SK-N-SH treated with all-trans-retinoic acid at 6 μM for 48 hours (cell line): ENCODE measurements around the gene REXO1.

Experiments used
- ATAC-seq: fragments of 200-7000 bp; cut with Tn5 transposase; 3 replicates; pipeline ENCODE4 v1.9.1; 2020; ENCODE audit warnings: mild to moderate bottlenecking, moderate library complexity
- ARNTL ChIP-seq: fragments of 450-650 bp; formaldehyde crosslinking; IDR thresholded peaks from 2 replicates; pipeline ENCODE4 v1.5.0; 2020; ENCODE audit warnings: low read depth, mild to moderate bottlenecking, moderate library complexity, borderline replicate concordance
- BACH2 ChIP-seq: fragments of 250-450 bp; sonication (Bioruptor Pico); IDR thresholded peaks from 2 replicates; pipeline ENCODE4 v1.9.0; 2021; ENCODE audit warnings: mild to moderate bottlenecking, borderline replicate concordance
- CSDC2 ChIP-seq: fragments of 250-450 bp; sonication (Bioruptor Pico); IDR thresholded peaks from 2 replicates; pipeline ENCODE4 v1.5.0; 2020; ENCODE audit warnings: mild to moderate bottlenecking, moderate library complexity
- ESRRG ChIP-seq: fragments of 250-450 bp; sonication (Bioruptor Pico); IDR thresholded peaks from 2 replicates; pipeline ENCODE4 v1.6.1; 2021; ENCODE audit warnings: mild to moderate bottlenecking
- GLIS3 ChIP-seq: fragments of 250-450 bp; sonication (Bioruptor Pico); IDR thresholded peaks from 2 replicates; pipeline ENCODE4 v1.5.0; 2020; ENCODE audit warnings: mild to moderate bottlenecking, moderate library complexity
- ISL1 ChIP-seq: fragments of 250-450 bp; sonication (Bioruptor Pico); IDR thresholded peaks from 2 replicates; pipeline ENCODE4 v2.1.2; 2022; ENCODE audit warnings: mild to moderate bottlenecking, moderate library complexity
- OSR1 ChIP-seq: fragments of 250-450 bp; sonication (Bioruptor Pico); IDR thresholded peaks from 2 replicates; pipeline ENCODE4 v1.8.0; 2022; ENCODE audit warnings: moderate library complexity, mild to moderate bottlenecking, inconsistent platforms
- PPARA ChIP-seq: fragments of 250-450 bp; sonication (Bioruptor Pico); IDR thresholded peaks from 2 replicates; pipeline ENCODE4 v1.5.0; 2020; ENCODE audit warnings: mild to moderate bottlenecking, borderline replicate concordance
- RARB ChIP-seq: fragments of 250-450 bp; sonication (Bioruptor Pico); IDR thresholded peaks from 2 replicates; pipeline ENCODE4 v1.8.0; 2021; ENCODE audit warnings: mild to moderate bottlenecking, moderate library complexity
- SNAI2 ChIP-seq: fragments of 250-450 bp; sonication (Bioruptor Pico); IDR thresholded peaks from 2 replicates; pipeline ENCODE4 v1.5.0; 2020; ENCODE audit warnings: mild to moderate bottlenecking, moderate library complexity
- TCF4 ChIP-seq: fragments of 250-450 bp; sonication (Bioruptor Pico); IDR thresholded peaks from 2 replicates; pipeline ENCODE4 v1.8.0; 2021; ENCODE audit warnings: mild to moderate bottlenecking, moderate library complexity, borderline replicate concordance
- TOX ChIP-seq: fragments of 250-450 bp; sonication (Bioruptor Pico); IDR thresholded peaks from 2 replicates; pipeline ENCODE4 v1.8.0; 2021; ENCODE audit warnings: mild to moderate bottlenecking, moderate library complexity, borderline replicate concordance
- TSHZ2 ChIP-seq: fragments of 250-450 bp; sonication (Bioruptor Pico); IDR thresholded peaks from 2 replicates; pipeline ENCODE4 v1.5.0; 2020; ENCODE audit warnings: mild to moderate bottlenecking, moderate library complexity
- ZC3H10 ChIP-seq: fragments of 250-450 bp; sonication (Bioruptor Pico); IDR thresholded peaks from 2 replicates; pipeline ENCODE4 v1.5.1; 2021; ENCODE audit warnings: mild to moderate bottlenecking, moderate library complexity
- ZFP3 ChIP-seq: fragments of 250-450 bp; sonication (Bioruptor Pico); IDR thresholded peaks from 2 replicates; pipeline ENCODE4 v1.5.0; 2020; ENCODE audit warnings: mild to moderate bottlenecking, moderate library complexity
- ZFP30 ChIP-seq: fragments of 450-650 bp; formaldehyde crosslinking; IDR thresholded peaks from 2 replicates; pipeline ENCODE4 v1.5.0; 2022; ENCODE audit warnings: mild to moderate bottlenecking, moderate library complexity
- ZNF565 ChIP-seq: fragments of 450-650 bp; formaldehyde crosslinking; conservative IDR thresholded peaks from 2 replicates; pipeline ENCODE4 v1.5.0; 2020; ENCODE audit warnings: low read depth, mild to moderate bottlenecking, moderate library complexity
- ZNF70 ChIP-seq: fragments of 450-650 bp; formaldehyde crosslinking; IDR thresholded peaks from 2 replicates; pipeline ENCODE4 v1.5.0; 2020; ENCODE audit warnings: mild to moderate bottlenecking, moderate library complexity
- ZNF8 ChIP-seq: fragments of 450-650 bp; formaldehyde crosslinking; IDR thresholded peaks from 2 replicates; pipeline ENCODE4 v1.5.0; 2020; ENCODE audit warnings: mild to moderate bottlenecking, moderate library complexity
- TF ChIP-seq, protein P1 (sequence below): fragments of 250-450 bp; sonication (Bioruptor Pico); IDR thresholded peaks from 2 replicates; pipeline ENCODE4 v1.5.1; 2021; ENCODE audit warnings: mild to moderate bottlenecking, moderate library complexity
- TF ChIP-seq, protein P2 (sequence below): fragments of 250-450 bp; sonication (Bioruptor Pico); IDR thresholded peaks from 2 replicates; pipeline ENCODE4 v1.8.0; 2021; ENCODE audit warnings: low read depth, mild to moderate bottlenecking, moderate library complexity, borderline replicate concordance
- TF ChIP-seq, protein P3 (sequence below): fragments of 250-450 bp; sonication (Bioruptor Pico); IDR thresholded peaks from 2 replicates; pipeline ENCODE4 v1.8.0; 2020; ENCODE audit warnings: mild to moderate bottlenecking, moderate library complexity, borderline replicate concordance

REXO1 gene

DNA sequence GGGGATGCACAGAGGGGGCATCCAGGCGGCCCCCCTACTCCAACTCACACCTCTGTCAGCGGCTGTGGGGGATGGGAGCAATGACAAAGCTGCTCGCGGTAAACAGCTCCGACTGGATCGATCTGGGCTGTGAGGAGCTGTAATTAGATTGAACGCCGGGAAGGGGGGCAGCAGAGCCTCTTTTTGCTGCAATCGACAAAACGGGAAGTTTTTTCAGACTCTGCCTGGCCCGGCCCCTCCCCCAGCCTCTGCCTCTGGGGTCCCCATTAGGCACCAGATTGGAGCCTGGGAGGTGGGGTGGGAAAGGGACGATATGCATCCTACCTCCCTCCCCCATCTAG is 78.7 kb downstream of the REXO1 start:
- TF ChIP-seq, protein P1, sequence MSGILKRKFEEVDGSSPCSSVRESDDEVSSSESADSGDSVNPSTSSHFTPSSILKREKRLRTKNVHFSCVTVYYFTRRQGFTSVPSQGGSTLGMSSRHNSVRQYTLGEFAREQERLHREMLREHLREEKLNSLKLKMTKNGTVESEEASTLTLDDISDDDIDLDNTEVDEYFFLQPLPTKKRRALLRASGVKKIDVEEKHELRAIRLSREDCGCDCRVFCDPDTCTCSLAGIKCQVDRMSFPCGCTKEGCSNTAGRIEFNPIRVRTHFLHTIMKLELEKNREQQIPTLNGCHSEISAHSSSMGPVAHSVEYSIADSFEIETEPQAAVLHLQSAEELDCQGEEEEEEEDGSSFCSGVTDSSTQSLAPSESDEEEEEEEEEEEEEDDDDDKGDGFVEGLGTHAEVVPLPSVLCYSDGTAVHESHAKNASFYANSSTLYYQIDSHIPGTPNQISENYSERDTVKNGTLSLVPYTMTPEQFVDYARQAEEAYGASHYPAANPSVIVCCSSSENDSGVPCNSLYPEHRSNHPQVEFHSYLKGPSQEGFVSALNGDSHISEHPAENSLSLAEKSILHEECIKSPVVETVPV (CRISPR knock-in tag), result no peak
- TF ChIP-seq ZNF8 (CRISPR knock-in tag), result no peak
- no peak for TF ChIP-seq RARB
- TF ChIP-seq OSR1, result no peak
- no peak for TF ChIP-seq ARNTL (CRISPR knock-in tag)
- TF ChIP-seq ISL1, result no peak
- no peak for TF ChIP-seq BACH2 (CRISPR knock-in tag)
- no peak for TF ChIP-seq TSHZ2
- TF ChIP-seq, all 23 proteins: peak for 0
- ATAC-seq, result no peak

- ATAC-seq, result no peak
- no peak for TF ChIP-seq SNAI2 (CRISPR knock-in tag)
- TF ChIP-seq ZNF8 (CRISPR knock-in tag), result no peak
Observed at GRCh38 chr19:1768918-1769644, 79.2 kb downstream of the REXO1 start.

DNA sequence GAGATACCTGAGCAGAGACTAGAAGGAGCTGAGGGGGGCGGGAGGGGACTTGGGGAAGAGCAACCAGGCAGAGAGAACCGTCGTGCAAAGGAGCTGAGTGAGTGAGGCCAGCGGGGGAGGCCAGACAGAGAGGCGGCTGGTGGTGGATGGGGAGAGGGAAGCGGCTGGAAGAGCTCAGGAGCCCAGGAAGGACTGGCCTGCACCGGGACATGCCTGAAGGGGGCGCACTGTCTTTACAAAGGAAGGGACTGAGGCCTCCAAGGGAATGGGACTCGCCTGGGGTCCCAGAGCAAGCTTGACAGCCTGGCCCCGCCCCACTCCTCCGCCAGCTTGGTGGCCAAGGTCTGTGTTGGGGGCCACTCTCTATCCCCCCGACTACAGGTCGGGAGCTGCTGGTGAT is 80.0 kb downstream of the REXO1 start:
- TF ChIP-seq BACH2 (CRISPR knock-in tag) (no peak), TCF4 (CRISPR knock-in tag) (no peak), CSDC2 (CRISPR knock-in tag) (no peak), TOX (CRISPR knock-in tag) (no peak), ISL1 (no peak), TSHZ2 (no peak), RARB (no peak), ZFP30 (no peak), SNAI2 (CRISPR knock-in tag) (no peak), ZNF565 (CRISPR knock-in tag) (no peak)
- TF ChIP-seq, protein P2, sequence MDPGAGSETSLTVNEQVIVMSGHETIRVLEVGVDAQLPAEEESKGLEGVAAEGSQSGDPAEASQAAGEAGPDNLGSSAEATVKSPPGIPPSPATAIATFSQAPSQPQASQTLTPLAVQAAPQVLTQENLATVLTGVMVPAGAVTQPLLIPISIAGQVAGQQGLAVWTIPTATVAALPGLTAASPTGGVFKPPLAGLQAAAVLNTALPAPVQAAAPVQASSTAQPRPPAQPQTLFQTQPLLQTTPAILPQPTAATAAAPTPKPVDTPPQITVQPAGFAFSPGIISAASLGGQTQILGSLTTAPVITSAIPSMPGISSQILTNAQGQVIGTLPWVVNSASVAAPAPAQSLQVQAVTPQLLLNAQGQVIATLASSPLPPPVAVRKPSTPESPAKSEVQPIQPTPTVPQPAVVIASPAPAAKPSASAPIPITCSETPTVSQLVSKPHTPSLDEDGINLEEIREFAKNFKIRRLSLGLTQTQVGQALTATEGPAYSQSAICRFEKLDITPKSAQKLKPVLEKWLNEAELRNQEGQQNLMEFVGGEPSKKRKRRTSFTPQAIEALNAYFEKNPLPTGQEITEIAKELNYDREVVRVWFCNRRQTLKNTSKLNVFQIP, result no peak
- TF ChIP-seq, protein P3, sequence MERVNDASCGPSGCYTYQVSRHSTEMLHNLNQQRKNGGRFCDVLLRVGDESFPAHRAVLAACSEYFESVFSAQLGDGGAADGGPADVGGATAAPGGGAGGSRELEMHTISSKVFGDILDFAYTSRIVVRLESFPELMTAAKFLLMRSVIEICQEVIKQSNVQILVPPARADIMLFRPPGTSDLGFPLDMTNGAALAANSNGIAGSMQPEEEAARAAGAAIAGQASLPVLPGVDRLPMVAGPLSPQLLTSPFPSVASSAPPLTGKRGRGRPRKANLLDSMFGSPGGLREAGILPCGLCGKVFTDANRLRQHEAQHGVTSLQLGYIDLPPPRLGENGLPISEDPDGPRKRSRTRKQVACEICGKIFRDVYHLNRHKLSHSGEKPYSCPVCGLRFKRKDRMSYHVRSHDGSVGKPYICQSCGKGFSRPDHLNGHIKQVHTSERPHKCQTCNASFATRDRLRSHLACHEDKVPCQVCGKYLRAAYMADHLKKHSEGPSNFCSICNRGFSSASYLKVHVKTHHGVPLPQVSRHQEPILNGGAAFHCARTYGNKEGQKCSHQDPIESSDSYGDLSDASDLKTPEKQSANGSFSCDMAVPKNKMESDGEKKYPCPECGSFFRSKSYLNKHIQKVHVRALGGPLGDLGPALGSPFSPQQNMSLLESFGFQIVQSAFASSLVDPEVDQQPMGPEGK (CRISPR knock-in tag), result no peak
- TF ChIP-seq, all 23 proteins: peak for 0
- peak; percentile 41; the same call in 2 of the 3 replicates for ATAC-seq

- peak; percentile 77 for ATAC-seq
- TF ChIP-seq PPARA (CRISPR knock-in tag) (no peak), ZNF8 (CRISPR knock-in tag) (no peak), ESRRG (CRISPR knock-in tag) (no peak), ISL1 (no peak), ZC3H10 (CRISPR knock-in tag) (no peak), GLIS3 (CRISPR knock-in tag) (no peak), ZFP3 (CRISPR knock-in tag) (no peak), ZNF70 (no peak), SNAI2 (CRISPR knock-in tag) (no peak)
- TF ChIP-seq, protein P1 (CRISPR knock-in tag), result no peak
- TF ChIP-seq, protein P2, result no peak
Observed at GRCh38 chr19:1767464-1767933, 80.8 kb downstream of the REXO1 start.
